HepG2 (cell line): ENCODE data around the gene ZNF670. TPM values are rescaled to one million over a fixed set of nuclear protein-coding genes. Genes with fewer than 3 reads are reported as not detected.

Experiments
- ATAC-seq: fragments of 200-7000 bp; cut with Tn5 transposase; 3 replicates; pipeline ENCODE4 v1.9.1; 2020; ENCODE audit warnings: mild to moderate bottlenecking, moderate library complexity
- BruUV-seq: library from RNA; stranded (reverse); fragments of 400-500 nt; replicated peaks from 2 replicates; lab custom pipeline; 2021; lab: Mats Ljungman, UMichigan
- CTCF ChIA-PET: fragments of 300-600 bp; formaldehyde crosslinking; extraction: SDS; loops from one replicate; lab custom pipeline; 2021; ENCODE audit warnings: low total read pairs, inconsistent platforms, low intra/inter-chr PET ratio; lab: Yijun Ruan, JAX
- POLR2A ChIA-PET: fragments of 350-600 bp; sonication (Branson Sonifier 250); formaldehyde crosslinking; loops from one replicate; lab custom pipeline; 2020; ENCODE audit warnings: antibody characterized with exemption, inconsistent platforms; lab: Yijun Ruan, JAX
- DNase-seq: peaks from one replicate; pipeline ENCODE4 v3.0.0-alpha.2; 2015; ENCODE audit warnings: low spot score
- FAIRE-seq: peaks from 3 replicates; lab custom pipeline; 2011; peaks lifted over from hg19 to GRCh38; lab: Jason Lieb, UNC
- H2AFZ ChIP-seq: one replicate; pipeline ENCODE4 v1.6.1; 2011; ENCODE audit warnings: low read length, inconsistent platforms
- H3K27ac ChIP-seq: fragments of 300-600 bp; 3 replicates; pipeline ENCODE4 v1.8.0; 2011; ENCODE audit warnings: mixed run types, mild to moderate bottlenecking, mixed read lengths, low read length, inconsistent platforms; ENCODE audit not compliant: insufficient read depth; ENCODE audit errors: extremely low read length
- H3K27me3 ChIP-seq, 2 experiments: fragments of 200-600 bp in 1 of 2; 2 replicates in 1 of 2; 3 replicates in 1 of 2; pipeline versions ENCODE4 v1.6.0 to v1.8.0; 2011; ENCODE audit warnings: low read length in 2 of 2, mild to moderate bottlenecking in 2 of 2, moderate library complexity in 2 of 2, inconsistent platforms in 1 of 2; ENCODE audit not compliant: insufficient read depth in 2 of 2, control insufficient read depth in 1 of 2
- H3K36me3 ChIP-seq, 2 experiments: fragments of 200-600 bp in 1 of 2; replicated peaks in 1 of 2; 2 replicates in 1 of 2; 3 replicates in 1 of 2; pipeline versions ENCODE4 v1.5.1 to v1.8.0; 2011; ENCODE audit warnings: low read length in 2 of 2, inconsistent platforms in 1 of 2; ENCODE audit not compliant: insufficient read depth in 2 of 2, control insufficient read depth in 1 of 2
- H3K4me1 ChIP-seq: 2 replicates; pipeline ENCODE4 v1.5.1; 2012; ENCODE audit warnings: low read length, inconsistent platforms; ENCODE audit not compliant: insufficient read depth
- H3K4me2 ChIP-seq: 2 replicates; pipeline ENCODE4 v1.6.0; 2011; ENCODE audit warnings: low read depth, low read length, inconsistent platforms
- H3K4me3 ChIP-seq, 3 experiments: fragments of 200-600 bp in 1 of 3; sonication (generic), shearing (Covaris generic) in 1 of 3; replicated peaks in 1 of 3; 2 replicates each; pipeline ENCODE4 v1.5.1; 2011 to 2016; ENCODE audit warnings: low read length in 3 of 3, inconsistent platforms in 2 of 3, low read depth in 2 of 3, mild to moderate bottlenecking in 2 of 3, control low read depth in 1 of 3, mixed read lengths in 1 of 3; ENCODE audit not compliant: insufficient read depth in 1 of 3
- H3K79me2 ChIP-seq: one replicate; pipeline ENCODE4 v1.6.1; 2011; ENCODE audit warnings: low read length, inconsistent platforms; ENCODE audit not compliant: insufficient read depth
- H3K9ac ChIP-seq: 2 replicates; pipeline ENCODE4 v1.6.0; 2011; ENCODE audit warnings: mild to moderate bottlenecking, low read depth, low read length, inconsistent platforms; ENCODE audit not compliant: insufficient read depth
- H3K9me3 ChIP-seq: 2 replicates; pipeline ENCODE4 v1.5.1; 2012; ENCODE audit warnings: mild to moderate bottlenecking, low read length
- H4K20me1 ChIP-seq: 2 replicates; pipeline ENCODE4 v1.6.0; 2011; ENCODE audit warnings: inconsistent platforms, mild to moderate bottlenecking, low read length, moderate library complexity; ENCODE audit not compliant: insufficient read depth
- JUNB ChIP-seq: sonication (generic); formaldehyde crosslinking; IDR thresholded peaks from 2 replicates; pipeline ENCODE4 v1.8.0; 2022; ENCODE audit warnings: missing genetic modification reagents, mild to moderate bottlenecking, borderline replicate concordance
- KLF9 ChIP-seq: IDR thresholded peaks from 2 replicates; pipeline ENCODE4 v1.6.1; 2016; ENCODE audit warnings: low read depth
- NONO ChIP-seq, 2 experiments: fragments of 450-650 bp in 1 of 2; sonication (generic) in 1 of 2; formaldehyde crosslinking in 1 of 2; IDR thresholded peaks in 1 of 2; conservative IDR thresholded peaks in 1 of 2; 2 replicates each; pipeline versions ENCODE4 v1.6.1 to v1.8.0; 2017 to 2022; ENCODE audit warnings: mild to moderate bottlenecking in 1 of 2, missing genetic modification reagents in 1 of 2, moderate library complexity in 1 of 2
- NR2F1 ChIP-seq, 2 experiments: fragments of 450-650 bp in 1 of 2; formaldehyde crosslinking in 1 of 2; IDR thresholded peaks; 2 replicates each; pipeline versions ENCODE4 v1.5.0 to v1.6.1; 2016 to 2020; ENCODE audit warnings: mild to moderate bottlenecking in 1 of 2, missing compliant biosample characterization in 1 of 2, missing genetic modification reagents in 1 of 2, moderate library complexity in 1 of 2
- NR2F6 ChIP-seq, 2 experiments: IDR thresholded peaks; 2 replicates each; pipeline ENCODE4 v1.6.1; 2016; ENCODE audit warnings: antibody characterized with exemption in 1 of 2, mild to moderate bottlenecking in 1 of 2
- RARA ChIP-seq: IDR thresholded peaks from 2 replicates; pipeline ENCODE4 v1.6.1; 2016; ENCODE audit warnings: missing genetic modification reagents, missing compliant biosample characterization
- RXRA ChIP-seq: sonication (generic); formaldehyde crosslinking; IDR thresholded peaks from 2 replicates; pipeline ENCODE4 v1.5.1; 2020; ENCODE audit warnings: missing genetic modification reagents
- SALL1 ChIP-seq: sonication (generic); formaldehyde crosslinking; IDR thresholded peaks from 2 replicates; pipeline ENCODE4 v1.8.0; 2022; ENCODE audit warnings: mild to moderate bottlenecking, missing genetic modification reagents
- SAP130 ChIP-seq: IDR thresholded peaks from 2 replicates; pipeline ENCODE4 v1.6.1; 2016; ENCODE audit warnings: low read depth
- SKI ChIP-seq: fragments of 450-650 bp; IDR thresholded peaks from one replicate; pipeline ENCODE4 v1.6.1; 2018; ENCODE audit warnings: mild to moderate bottlenecking; ENCODE audit not compliant: partially characterized antibody
- SMC3 ChIP-seq: IDR thresholded peaks from 2 replicates; pipeline ENCODE4 v1.6.1; 2011; ENCODE audit warnings: low read length, improper control_type of control experiment
- SP5 ChIP-seq: IDR thresholded peaks from 2 replicates; pipeline ENCODE4 v1.6.1; 2016; ENCODE audit warnings: low read depth, borderline replicate concordance
- STAG1 ChIP-seq: sonication (generic); formaldehyde crosslinking; IDR thresholded peaks from 2 replicates; pipeline ENCODE4 v1.4.0; 2020; ENCODE audit warnings: missing genetic modification reagents
- TEAD3 ChIP-seq: optimal IDR thresholded peaks from 2 replicates; pipeline ENCODE3; 2016; ENCODE audit warnings: borderline replicate concordance
- ZMYM4 ChIP-seq: sonication (generic); formaldehyde crosslinking; IDR thresholded peaks from 2 replicates; pipeline ENCODE4 v1.8.1; 2023; ENCODE audit warnings: mild to moderate bottlenecking, missing genetic modification reagents
- ZNF687 ChIP-seq: sonication (generic); formaldehyde crosslinking; IDR thresholded peaks from 2 replicates; pipeline ENCODE4 v1.5.1; 2020; ENCODE audit warnings: mild to moderate bottlenecking, missing genetic modification reagents, moderate library complexity
- WGBS: methylation state at CpG from one replicate; pipeline ENCODE4 v1.1.6; 2017; ENCODE audit warnings: low lambda C conversion rate; 5-methylcytosine and 5-hydroxymethylcytosine counted together
- in situ Hi-C: cut with HindIII; loops from 2 replicates; pipeline ENCODE4 v1.10.0; 2017; ENCODE audit warnings: low pct_unique_long_range_greater_than_20kb; ENCODE audit not compliant: extremely low pct_ligation_motif_present
- intact Hi-C: fragments of 100-400 bp; cut with micrococcal nuclease; formaldehyde crosslinking; loops from one replicate; pipeline ENCODE4 v1.10.0; 2022; ENCODE audit not compliant: unreplicated experiment
- polyA plus RNA-seq, 8 experiments: library from polyadenylated mRNA; depleted of rRNA in 3 of 8; stranded (reverse) in 7 of 8; unstranded in 1 of 8; fragments of >200 nt; fragmentation: Illumina TruSeq in 4 of 8; extraction: Trizol in 4 of 8; gene quantifications; 2 replicates each; pipeline versions ENCODE4 v1.2.1 to v1.2.3, GENCODE V29; 2011 to 2016; ENCODE audit warnings: low read depth in 4 of 8, missing spikeins in 1 of 8, mixed read lengths in 1 of 8; ENCODE audit not compliant: insufficient read depth in 1 of 8
- total RNA-seq, 5 experiments: library from RNA; depleted of rRNA; stranded (reverse); fragments of >200 nt; fragmentation: Illumina TruSeq; extraction: Trizol; gene quantifications; 2 replicates each; pipeline ENCODE4 v1.2.3, GENCODE V29; 2016; ENCODE audit warnings: low read depth in 1 of 5
- TF ChIP-seq, protein P1 (sequence below): sonication (generic); formaldehyde crosslinking; IDR thresholded peaks from 2 replicates; pipeline ENCODE4 v1.5.0; 2020; ENCODE audit warnings: mild to moderate bottlenecking, missing genetic modification reagents, borderline replicate concordance

The ZNF670 gene
- total and polyA plus RNA-seq, 2 of the 13 experiments (the other 11 are each of a cell fraction or from before 2014, with no cell fraction given): 4.2 to 10.9 TPM

DNA sequence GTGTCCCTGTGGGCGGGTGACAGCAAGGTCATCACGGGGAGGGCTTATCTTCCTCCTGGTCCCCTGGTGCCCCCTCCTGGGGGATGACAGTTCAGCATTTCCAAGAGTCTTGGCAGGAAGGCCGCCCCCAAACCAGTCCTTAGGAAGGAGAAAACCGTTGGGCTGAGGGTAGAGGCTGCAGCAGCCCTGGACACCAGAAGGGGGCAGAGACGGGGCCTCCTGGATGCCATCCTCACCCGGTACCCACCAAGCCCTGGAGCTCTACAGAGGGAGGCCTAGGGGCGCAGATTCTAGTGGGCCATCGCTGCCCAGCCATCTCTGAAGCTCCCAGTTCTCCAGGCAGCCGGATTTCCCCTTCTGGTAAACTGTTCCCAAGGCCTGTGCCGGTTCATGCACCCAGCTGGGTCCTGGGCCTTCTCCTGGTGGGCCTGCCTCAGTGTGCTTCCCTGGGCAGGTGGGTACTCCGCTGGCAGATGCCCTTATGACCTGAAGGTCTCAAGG lies 40.4 kb upstream of the ZNF670 start:
- Histone ChIP-seq H2AFZ (no peak overlapping the region), H3K79me2 (no peaks in the 10 kb centered on the region), H3K4me1 (peaks cover 22% of the 10 kb centered on the region), H3K4me2 (peak overlapping the region; percentile 27; the same call in 1 of the 2 replicates), H3K9me3 (no peaks in the 10 kb centered on the region), H3K27me3 (no peaks in the 10 kb centered on the region), H3K27ac (no peak overlapping the region), H3K4me3 (no peak overlapping the region), H4K20me1 (no peaks in the 10 kb centered on the region), H3K36me3 (no peaks in the 10 kb centered on the region), H3K9ac (no peak overlapping the region)
- in situ Hi-C loops (no loop called here), intact Hi-C loops (loop anchor here (10.0 kb wide), 2 partner anchors 184 to 214 kb away; partner anchors contain the start of gene AHCTF1)
- WGBS: 44% methylated on average over 5 of the region's 11 CpGs
- BruUV-seq: no TSS peak
- ChIA-PET POLR2A (no interaction called here), CTCF (no interaction called here)
- ATAC-seq (peak; percentile 61), DNase-seq (peak; percentile 79), FAIRE-seq (peak; percentile 4)
- peak; percentile 31; the same call in 1 of the 2 replicates for TF ChIP-seq ZNF687 (CRISPR knock-in tag)
- TF ChIP-seq, protein P1, sequence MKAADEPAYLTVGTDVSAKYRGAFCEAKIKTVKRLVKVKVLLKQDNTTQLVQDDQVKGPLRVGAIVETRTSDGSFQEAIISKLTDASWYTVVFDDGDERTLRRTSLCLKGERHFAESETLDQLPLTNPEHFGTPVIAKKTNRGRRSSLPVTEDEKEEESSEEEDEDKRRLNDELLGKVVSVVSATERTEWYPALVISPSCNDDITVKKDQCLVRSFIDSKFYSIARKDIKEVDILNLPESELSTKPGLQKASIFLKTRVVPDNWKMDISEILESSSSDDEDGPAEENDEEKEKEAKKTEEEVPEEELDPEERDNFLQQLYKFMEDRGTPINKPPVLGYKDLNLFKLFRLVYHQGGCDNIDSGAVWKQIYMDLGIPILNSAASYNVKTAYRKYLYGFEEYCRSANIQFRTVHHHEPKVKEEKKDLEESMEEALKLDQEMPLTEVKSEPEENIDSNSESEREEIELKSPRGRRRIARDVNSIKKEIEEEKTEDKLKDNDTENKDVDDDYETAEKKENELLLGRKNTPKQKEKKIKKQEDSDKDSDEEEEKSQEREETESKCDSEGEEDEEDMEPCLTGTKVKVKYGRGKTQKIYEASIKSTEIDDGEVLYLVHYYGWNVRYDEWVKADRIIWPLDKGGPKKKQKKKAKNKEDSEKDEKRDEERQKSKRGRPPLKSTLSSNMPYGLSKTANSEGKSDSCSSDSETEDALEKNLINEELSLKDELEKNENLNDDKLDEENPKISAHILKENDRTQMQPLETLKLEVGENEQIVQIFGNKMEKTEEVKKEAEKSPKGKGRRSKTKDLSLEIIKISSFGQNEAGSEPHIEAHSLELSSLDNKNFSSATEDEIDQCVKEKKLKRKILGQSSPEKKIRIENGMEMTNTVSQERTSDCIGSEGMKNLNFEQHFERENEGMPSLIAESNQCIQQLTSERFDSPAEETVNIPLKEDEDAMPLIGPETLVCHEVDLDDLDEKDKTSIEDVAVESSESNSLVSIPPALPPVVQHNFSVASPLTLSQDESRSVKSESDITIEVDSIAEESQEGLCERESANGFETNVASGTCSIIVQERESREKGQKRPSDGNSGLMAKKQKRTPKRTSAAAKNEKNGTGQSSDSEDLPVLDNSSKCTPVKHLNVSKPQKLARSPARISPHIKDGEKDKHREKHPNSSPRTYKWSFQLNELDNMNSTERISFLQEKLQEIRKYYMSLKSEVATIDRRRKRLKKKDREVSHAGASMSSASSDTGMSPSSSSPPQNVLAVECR (CRISPR knock-in tag): peak; percentile 50; the same call in 1 of the 2 replicates
- TF ChIP-seq JUNB (CRISPR knock-in tag): no peak
- no peak for TF ChIP-seq NONO (IDR thresholded peaks at IDR 0.05)
- no peak for TF ChIP-seq NONO (CRISPR knock-in tag; conservative IDR thresholded peaks at IDR 0.05)
- peak; percentile 36; the same call in 1 of the 2 replicates for TF ChIP-seq NR2F6 (IDR thresholded peaks at IDR 0.05)
- peak; percentile 58; the same call in 1 of the 2 replicates for TF ChIP-seq NR2F6 (CRISPR knock-in tag; IDR thresholded peaks at IDR 0.05)
- TF ChIP-seq NR2F1 (CRISPR knock-in tag; IDR thresholded peaks at IDR 0.05): no peak
- peak; percentile 73 for TF ChIP-seq RARA (CRISPR knock-in tag)
- peak; percentile 74 for TF ChIP-seq SAP130
- TF ChIP-seq TEAD3 (CRISPR knock-in tag): peak; percentile 15
- peak; percentile 48; the same call in 1 of the 2 replicates for TF ChIP-seq KLF9
- TF ChIP-seq SMC3: peak; percentile 52; the same call in 1 of the 2 replicates
- peak; percentile 28; the same call in 1 of the 2 replicates for TF ChIP-seq RXRA (CRISPR knock-in tag)
- peak; percentile 72 for TF ChIP-seq ZMYM4 (CRISPR knock-in tag)
- peak; percentile 58; the same call in 1 of the 2 replicates for TF ChIP-seq SP5 (CRISPR knock-in tag)
- TF ChIP-seq SKI: no peak
- peak; percentile 53; the same call in 1 of the 2 replicates for TF ChIP-seq SALL1
- TF ChIP-seq STAG1 (CRISPR knock-in tag): peak; percentile 69
